Measurements from ENCODE around the gene OR10H5. TPM values are rescaled to one million over a fixed set of nuclear protein-coding genes. Genes with fewer than 3 reads are reported as not detected.

The OR10H5 gene
- not detected for total RNA-seq

- H3K36me3 ChIP-seq, result no peaks in the 10 kb centered on the region
- no peak for TF ChIP-seq POLR2A (IDR thresholded peaks at IDR 0.05)
- no peak for TF ChIP-seq POLR2AphosphoS5 (IDR thresholded peaks at IDR 0.05)
- TF ChIP-seq EP300 (IDR thresholded peaks at IDR 0.05), result no peak
- no peak for TF ChIP-seq CTCF (IDR thresholded peaks at IDR 0.05)
- DNase-seq (ENCODE audit: low spot score in 2 of 2), result no peak
- no peak within 1 kb of the TSS for H3K27ac ChIP-seq
- H3K9me3 ChIP-seq, result no peaks in the 10 kb centered on the region
- H3K4me1 ChIP-seq, result no peaks in the 10 kb centered on the region
- no peak within 1 kb of the TSS for H3K4me3 ChIP-seq
- 74% methylated on average over 5 of the region's 6 CpGs for WGBS
- H3K27me3 ChIP-seq, result peaks cover 8% of the 10 kb centered on the region
These were observed at the start of gene OR10H5 for GRCh38 chr19:15787611-15788155. Gene OR10H5, plus strand, starts transcription at chr19:15787661. Its CDS starts 6,388 bp downstream, at chr19:15794049.

GRCh38 chr19:15737722-15738121 is 49.7 kb upstream of the OR10H5 start, which contains the start of gene OR10H3:
Gene OR10H3, plus strand, starts transcription at chr19:15737985. Its CDS starts 3,408 bp downstream, at chr19:15741393.
- Histone ChIP-seq H3K27ac (no peak within 1 kb of the TSS), H3K4me1 (no peaks in the 10 kb centered on the region), H3K36me3 (no peaks in the 10 kb centered on the region), H3K27me3 (no peaks in the 10 kb centered on the region), H3K4me3 (no peak within 1 kb of the TSS), H3K9me3 (peaks cover 5% of the 10 kb centered on the region)
- no peak for TF ChIP-seq EP300 (IDR thresholded peaks at IDR 0.05)
- no peak for TF ChIP-seq POLR2AphosphoS5 (IDR thresholded peaks at IDR 0.05)
- no peak for TF ChIP-seq CTCF (IDR thresholded peaks at IDR 0.05)
- TF ChIP-seq POLR2A (IDR thresholded peaks at IDR 0.05), result no peak
- DNase-seq (ENCODE audit: low spot score in 2 of 2), result no peak
- WGBS, result 65% methylated on average over 4 of the region's 4 CpGs

GRCh38 chr19:15740785-15741184 is 46.7 kb upstream of the OR10H5 start:
- no peak for DNase-seq (ENCODE audit: low spot score in 2 of 2)
- TF ChIP-seq POLR2AphosphoS5 (IDR thresholded peaks at IDR 0.05) (no peak), CTCF (IDR thresholded peaks at IDR 0.05) (no peak), EP300 (IDR thresholded peaks at IDR 0.05) (no peak), POLR2A (IDR thresholded peaks at IDR 0.05) (no peak)

GRCh38 chr19:15748239-15748638 is 39.2 kb upstream of the OR10H5 start:
- no peak for DNase-seq (ENCODE audit: low spot score in 2 of 2)
- no peaks in the 10 kb centered on the region for H3K9me3 ChIP-seq
- no peaks in the 10 kb centered on the region for H3K36me3 ChIP-seq
- H3K27ac ChIP-seq, result no peak overlapping the region
- H3K4me3 ChIP-seq, result no peak overlapping the region
- no peaks in the 10 kb centered on the region for H3K4me1 ChIP-seq
- no peak for TF ChIP-seq POLR2AphosphoS5 (IDR thresholded peaks at IDR 0.05)
- no peak for TF ChIP-seq POLR2A (IDR thresholded peaks at IDR 0.05)
- TF ChIP-seq EP300 (IDR thresholded peaks at IDR 0.05), result no peak
- WGBS, result 74% methylated on average over 2 of the region's 2 CpGs
- peaks cover 47% of the 10 kb centered on the region for H3K27me3 ChIP-seq

More at GRCh38 chr19:15740785-15741184, 46.7 kb upstream of the OR10H5 start:
- no peak overlapping the region for H3K4me3 ChIP-seq
- peaks cover 5% of the 10 kb centered on the region for H3K9me3 ChIP-seq
- no peak overlapping the region for H3K27ac ChIP-seq
- 71% methylated on average over 1 of the region's 1 CpG for WGBS
- H3K36me3 ChIP-seq, result no peaks in the 10 kb centered on the region
- no peaks in the 10 kb centered on the region for H3K4me1 ChIP-seq
- peaks cover 16% of the 10 kb centered on the region for H3K27me3 ChIP-seq

- Histone ChIP-seq H3K36me3 (no peaks in the 10 kb centered on the region), H3K27me3 (peaks cover 38% of the 10 kb centered on the region), H3K27ac (no peak overlapping the region), H3K9me3 (no peaks in the 10 kb centered on the region), H3K4me1 (peaks cover 3% of the 10 kb centered on the region), H3K4me3 (no peak overlapping the region)
- 70% methylated on average over 2 of the region's 2 CpGs for WGBS
- TF ChIP-seq POLR2A (IDR thresholded peaks at IDR 0.05) (no peak), POLR2AphosphoS5 (IDR thresholded peaks at IDR 0.05) (no peak), CTCF (IDR thresholded peaks at IDR 0.05) (no peak), EP300 (IDR thresholded peaks at IDR 0.05) (no peak)
- DNase-seq (ENCODE audit: low spot score in 2 of 2), result no peak
These were observed 29.1 kb upstream of the OR10H5 start for GRCh38 chr19:15758379-15758778.
